ENCODE results near the gene NOP56.

Gene NOP56

DNA sequence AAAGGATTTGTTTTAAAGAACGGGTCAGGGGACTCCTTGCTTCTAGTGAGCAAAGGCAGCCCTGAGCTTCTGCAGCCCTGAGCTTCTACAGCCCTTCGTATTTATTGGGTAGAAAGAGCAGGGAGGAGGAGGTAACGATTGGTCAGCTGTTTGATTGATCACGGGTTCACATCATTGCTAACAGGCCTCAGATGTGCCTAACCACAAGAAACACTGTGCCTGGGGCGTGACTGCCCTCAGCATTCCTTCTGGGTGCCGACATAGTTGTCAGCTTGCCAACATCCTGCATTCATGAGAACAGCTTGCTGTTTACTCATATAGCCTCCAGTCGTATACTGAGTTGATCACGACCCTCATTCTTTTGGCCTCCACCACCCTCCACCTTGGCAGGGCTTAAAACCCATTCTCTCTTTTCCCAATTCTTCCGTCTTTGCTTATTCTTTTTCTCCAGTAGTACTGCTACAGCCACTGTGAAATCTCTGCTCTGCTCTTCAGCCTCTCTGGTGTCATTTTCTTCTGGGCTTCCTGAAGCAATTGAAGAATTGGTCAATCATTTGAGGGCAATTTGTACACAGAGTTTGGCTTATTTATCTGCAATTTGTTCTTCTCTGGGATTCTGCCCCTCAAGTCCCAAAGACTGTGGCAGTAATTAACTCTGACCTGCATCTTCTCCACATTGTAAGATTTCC lies 25.4 kb upstream of the NOP56 start:
- Histone ChIP-seq H3K9me3 (ENCODE audit: severe bottlenecking) (peaks cover 5% of the 10 kb centered on the region), H3K27ac (no peak overlapping the region), H3K36me3 (no peaks in the 10 kb centered on the region), H3K4me3 (ENCODE audit: low read depth, low read length) (no peak overlapping the region), H3K27me3 (ENCODE audit: insufficient read depth, low read depth, severe bottlenecking) (no peaks in the 10 kb centered on the region)
- no peak for DNase-seq
- TF ChIP-seq, protein P1, sequence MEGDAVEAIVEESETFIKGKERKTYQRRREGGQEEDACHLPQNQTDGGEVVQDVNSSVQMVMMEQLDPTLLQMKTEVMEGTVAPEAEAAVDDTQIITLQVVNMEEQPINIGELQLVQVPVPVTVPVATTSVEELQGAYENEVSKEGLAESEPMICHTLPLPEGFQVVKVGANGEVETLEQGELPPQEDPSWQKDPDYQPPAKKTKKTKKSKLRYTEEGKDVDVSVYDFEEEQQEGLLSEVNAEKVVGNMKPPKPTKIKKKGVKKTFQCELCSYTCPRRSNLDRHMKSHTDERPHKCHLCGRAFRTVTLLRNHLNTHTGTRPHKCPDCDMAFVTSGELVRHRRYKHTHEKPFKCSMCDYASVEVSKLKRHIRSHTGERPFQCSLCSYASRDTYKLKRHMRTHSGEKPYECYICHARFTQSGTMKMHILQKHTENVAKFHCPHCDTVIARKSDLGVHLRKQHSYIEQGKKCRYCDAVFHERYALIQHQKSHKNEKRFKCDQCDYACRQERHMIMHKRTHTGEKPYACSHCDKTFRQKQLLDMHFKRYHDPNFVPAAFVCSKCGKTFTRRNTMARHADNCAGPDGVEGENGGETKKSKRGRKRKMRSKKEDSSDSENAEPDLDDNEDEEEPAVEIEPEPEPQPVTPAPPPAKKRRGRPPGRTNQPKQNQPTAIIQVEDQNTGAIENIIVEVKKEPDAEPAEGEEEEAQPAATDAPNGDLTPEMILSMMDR (IDR thresholded peaks at IDR 0.05; ENCODE audit: low read depth, low read length) = no peak

DNA sequence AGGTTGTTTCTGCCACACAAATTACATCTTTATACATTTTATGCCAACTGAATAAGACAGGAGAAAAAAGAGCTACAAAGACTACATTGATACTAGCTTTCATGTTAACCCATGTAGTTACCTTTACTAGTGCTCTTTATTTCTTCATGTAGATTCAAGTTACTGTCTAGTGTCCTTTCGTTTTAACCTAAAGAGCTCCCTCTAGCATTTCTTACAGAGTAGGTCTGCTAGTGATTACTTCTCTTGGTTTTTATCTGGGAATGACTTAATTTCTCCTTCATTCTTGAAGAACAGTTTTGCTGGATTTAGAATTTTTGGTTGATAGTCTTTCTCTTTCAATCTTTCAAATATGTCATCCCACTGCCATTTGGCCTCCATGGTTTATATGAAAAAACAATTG lies 21.2 kb upstream of the NOP56 start:
- Histone ChIP-seq H3K36me3 (no peaks in the 10 kb centered on the region), H3K4me3 (ENCODE audit: low read depth, low read length) (no peak overlapping the region), H3K27me3 (ENCODE audit: insufficient read depth, low read depth, severe bottlenecking) (no peaks in the 10 kb centered on the region), H3K27ac (no peak overlapping the region), H3K9me3 (ENCODE audit: severe bottlenecking) (peaks cover 5% of the 10 kb centered on the region)
- no peak for DNase-seq
- TF ChIP-seq, protein P1 (IDR thresholded peaks at IDR 0.05; ENCODE audit: low read depth, low read length) = no peak

DNA sequence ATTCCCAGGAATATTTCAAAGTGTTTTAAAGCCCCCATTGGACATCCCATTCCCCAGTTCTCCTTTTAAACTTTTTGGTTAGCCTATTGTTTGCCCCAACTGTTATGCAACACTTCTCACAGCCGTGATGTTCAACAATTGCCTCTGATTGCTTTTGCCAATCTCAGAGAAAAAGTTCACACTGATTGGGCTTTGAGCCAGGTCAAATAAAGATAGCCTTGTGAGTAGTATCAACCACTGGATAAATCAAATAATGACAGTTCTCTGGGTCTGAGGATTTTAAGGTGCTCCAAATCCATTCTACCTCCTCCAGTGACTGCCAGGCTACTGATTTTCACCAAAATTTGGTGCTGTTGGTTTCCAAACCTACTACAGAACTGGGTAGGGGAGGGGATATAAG lies 19.1 kb upstream of the NOP56 start:
- Histone ChIP-seq H3K27me3 (ENCODE audit: insufficient read depth, low read depth, severe bottlenecking) (no peaks in the 10 kb centered on the region), H3K9me3 (ENCODE audit: severe bottlenecking) (no peaks in the 10 kb centered on the region), H3K36me3 (no peaks in the 10 kb centered on the region), H3K27ac (no peak overlapping the region), H3K4me3 (ENCODE audit: low read depth, low read length) (no peak overlapping the region)
- no peak for DNase-seq
- TF ChIP-seq, protein P1 (IDR thresholded peaks at IDR 0.05; ENCODE audit: low read depth, low read length) = no peak

DNA sequence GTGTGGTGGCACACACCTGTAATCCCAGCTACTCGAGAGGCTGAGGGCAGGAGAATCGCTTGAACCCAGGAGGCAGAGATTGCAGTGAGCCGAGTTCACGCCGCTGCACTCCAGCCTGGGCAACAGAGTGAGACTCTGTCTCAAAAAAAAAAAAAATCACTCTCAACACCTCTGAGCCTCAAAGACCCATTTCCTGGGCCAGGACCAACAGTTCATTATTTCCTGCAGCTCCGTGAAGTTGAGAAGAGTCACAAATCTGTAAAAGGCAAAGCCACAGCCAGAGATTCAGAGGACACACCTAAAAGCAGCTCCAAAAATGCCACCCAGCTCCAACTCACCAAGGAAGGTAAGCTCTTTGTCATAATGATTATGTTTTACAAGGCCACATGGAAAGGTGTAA lies 15.2 kb upstream of the NOP56 start:
- no peak for DNase-seq
- TF ChIP-seq, protein P1 (IDR thresholded peaks at IDR 0.05; ENCODE audit: low read depth, low read length) = no peak
- Histone ChIP-seq H3K4me3 (ENCODE audit: low read depth, low read length) (no peak overlapping the region), H3K27ac (no peak overlapping the region), H3K36me3 (no peaks in the 10 kb centered on the region), H3K9me3 (ENCODE audit: severe bottlenecking) (no peaks in the 10 kb centered on the region), H3K27me3 (ENCODE audit: insufficient read depth, low read depth, severe bottlenecking) (no peaks in the 10 kb centered on the region)

DNA sequence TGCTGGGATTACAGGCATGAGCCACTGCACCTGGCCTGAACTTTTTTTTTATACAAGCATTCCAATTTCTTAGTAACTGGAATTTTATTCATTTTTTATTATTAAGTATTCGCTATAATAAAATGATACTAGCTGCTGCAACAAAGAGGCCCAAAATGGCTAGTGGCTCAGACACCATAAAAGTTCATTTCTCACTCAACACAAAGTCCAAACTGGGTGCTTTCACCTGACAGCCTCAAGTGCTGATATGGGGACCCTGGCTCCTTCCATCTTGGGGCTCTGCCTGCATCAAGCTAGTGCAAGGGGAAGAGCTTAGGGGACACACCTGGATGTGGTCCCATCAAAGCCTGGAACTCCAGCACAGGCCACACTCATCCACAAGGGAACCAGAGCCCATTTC lies 12.2 kb upstream of the NOP56 start:
- TF ChIP-seq, protein P1 (IDR thresholded peaks at IDR 0.05; ENCODE audit: low read depth, low read length) = no peak
- Histone ChIP-seq H3K4me3 (ENCODE audit: low read depth, low read length) (no peak overlapping the region), H3K36me3 (no peaks in the 10 kb centered on the region), H3K27ac (no peak overlapping the region), H3K9me3 (ENCODE audit: severe bottlenecking) (no peaks in the 10 kb centered on the region), H3K27me3 (ENCODE audit: insufficient read depth, low read depth, severe bottlenecking) (no peaks in the 10 kb centered on the region)
- no peak for DNase-seq

DNA sequence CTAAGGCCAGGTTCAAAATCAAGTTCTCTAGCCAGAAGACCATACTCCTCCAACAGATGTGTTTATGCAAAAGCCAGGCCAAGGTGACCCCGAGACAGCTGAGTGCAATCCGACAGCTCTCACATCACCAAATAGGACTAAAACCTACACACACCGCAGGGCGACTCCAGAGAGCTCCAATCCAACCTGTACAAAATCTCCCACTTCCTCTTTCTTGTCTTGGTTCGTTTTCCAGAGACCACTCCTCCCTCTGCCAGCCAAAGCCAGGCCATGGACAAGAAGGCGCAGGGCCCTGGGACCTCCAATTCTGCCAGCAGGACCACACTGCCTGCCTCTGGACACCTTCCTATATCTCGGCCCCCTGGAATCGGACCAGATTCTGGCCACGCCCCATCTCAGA lies 11.5 kb upstream of the NOP56 start:
- no peak for DNase-seq
- no peak overlapping the region for H3K27ac ChIP-seq
- H3K27me3 ChIP-seq (ENCODE audit: insufficient read depth, low read depth, severe bottlenecking) = no peaks in the 10 kb centered on the region
- no peaks in the 10 kb centered on the region for H3K9me3 ChIP-seq (ENCODE audit: severe bottlenecking)
- H3K4me3 ChIP-seq (ENCODE audit: low read depth, low read length) = no peak overlapping the region
- TF ChIP-seq, protein P1 (IDR thresholded peaks at IDR 0.05; ENCODE audit: low read depth, low read length) = no peak
- no peaks in the 10 kb centered on the region for H3K36me3 ChIP-seq
